ENCODE results near the gene TMEM86A.

DNA sequence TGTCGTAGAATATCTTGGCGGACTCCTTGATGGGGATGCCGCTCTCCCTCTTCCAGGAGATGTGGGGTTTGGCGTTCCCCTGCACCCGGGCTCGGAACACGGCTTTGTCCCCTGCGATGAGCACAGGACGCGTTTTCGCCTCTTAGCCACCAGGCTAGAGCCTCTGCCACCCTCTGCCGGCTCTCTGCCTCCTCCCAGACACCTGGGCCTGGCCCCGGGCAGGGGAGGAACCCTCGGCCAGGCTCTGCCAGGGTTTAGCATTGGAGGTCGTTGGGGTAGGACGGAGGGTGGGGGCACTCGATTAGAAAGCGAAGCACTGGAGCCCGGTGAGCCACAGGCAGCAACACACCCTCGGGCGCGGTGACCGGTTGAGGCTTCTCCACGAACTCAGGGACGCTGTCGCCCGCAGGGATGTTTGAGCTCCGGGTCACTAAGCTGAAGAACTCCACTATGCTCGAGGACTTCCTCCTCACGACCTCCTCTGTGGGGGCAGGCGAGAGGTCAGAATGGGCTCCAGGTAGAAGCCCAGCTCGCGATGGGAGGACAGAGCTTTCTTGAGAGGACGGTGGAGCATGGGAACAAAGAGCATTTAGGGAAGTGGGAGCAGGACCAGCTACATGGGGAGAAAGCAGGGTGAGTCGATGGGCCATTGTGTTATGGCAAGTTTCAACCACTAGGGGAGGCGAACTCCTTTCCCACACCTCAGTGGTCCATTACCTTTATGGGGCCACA is 23.1 kb downstream of the TMEM86A start:
- TF ChIP-seq, protein P1, sequence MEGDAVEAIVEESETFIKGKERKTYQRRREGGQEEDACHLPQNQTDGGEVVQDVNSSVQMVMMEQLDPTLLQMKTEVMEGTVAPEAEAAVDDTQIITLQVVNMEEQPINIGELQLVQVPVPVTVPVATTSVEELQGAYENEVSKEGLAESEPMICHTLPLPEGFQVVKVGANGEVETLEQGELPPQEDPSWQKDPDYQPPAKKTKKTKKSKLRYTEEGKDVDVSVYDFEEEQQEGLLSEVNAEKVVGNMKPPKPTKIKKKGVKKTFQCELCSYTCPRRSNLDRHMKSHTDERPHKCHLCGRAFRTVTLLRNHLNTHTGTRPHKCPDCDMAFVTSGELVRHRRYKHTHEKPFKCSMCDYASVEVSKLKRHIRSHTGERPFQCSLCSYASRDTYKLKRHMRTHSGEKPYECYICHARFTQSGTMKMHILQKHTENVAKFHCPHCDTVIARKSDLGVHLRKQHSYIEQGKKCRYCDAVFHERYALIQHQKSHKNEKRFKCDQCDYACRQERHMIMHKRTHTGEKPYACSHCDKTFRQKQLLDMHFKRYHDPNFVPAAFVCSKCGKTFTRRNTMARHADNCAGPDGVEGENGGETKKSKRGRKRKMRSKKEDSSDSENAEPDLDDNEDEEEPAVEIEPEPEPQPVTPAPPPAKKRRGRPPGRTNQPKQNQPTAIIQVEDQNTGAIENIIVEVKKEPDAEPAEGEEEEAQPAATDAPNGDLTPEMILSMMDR (IDR thresholded peaks at IDR 0.05; ENCODE audit: low read length) = peak; percentile 73
- TF ChIP-seq EZH2 (IDR thresholded peaks at IDR 0.05; ENCODE audit: borderline replicate concordance, low read length) = no peak
